ENCODE results near the gene DENND1C.

DNA sequence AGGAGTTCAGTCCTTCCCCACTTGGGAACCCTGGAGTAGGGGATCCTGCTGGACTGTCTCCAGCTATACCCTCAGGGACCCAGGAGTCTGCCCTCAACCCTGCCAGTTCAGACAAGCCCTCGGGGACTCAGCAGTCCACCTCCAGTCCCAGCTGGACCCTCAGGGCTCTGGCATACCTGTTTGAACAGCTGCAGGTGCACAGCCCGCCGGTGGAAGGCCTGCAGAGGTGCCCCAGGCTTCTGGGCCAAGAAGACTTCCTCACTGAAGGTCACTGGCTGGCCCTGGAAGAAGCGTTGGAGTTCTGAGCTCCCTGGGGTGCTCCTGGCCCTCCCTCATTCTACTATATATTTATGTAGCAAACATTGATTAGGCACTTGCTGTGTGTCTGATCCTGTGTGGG lies 8.9 kb downstream of the DENND1C start:
- TF ChIP-seq, protein P1, sequence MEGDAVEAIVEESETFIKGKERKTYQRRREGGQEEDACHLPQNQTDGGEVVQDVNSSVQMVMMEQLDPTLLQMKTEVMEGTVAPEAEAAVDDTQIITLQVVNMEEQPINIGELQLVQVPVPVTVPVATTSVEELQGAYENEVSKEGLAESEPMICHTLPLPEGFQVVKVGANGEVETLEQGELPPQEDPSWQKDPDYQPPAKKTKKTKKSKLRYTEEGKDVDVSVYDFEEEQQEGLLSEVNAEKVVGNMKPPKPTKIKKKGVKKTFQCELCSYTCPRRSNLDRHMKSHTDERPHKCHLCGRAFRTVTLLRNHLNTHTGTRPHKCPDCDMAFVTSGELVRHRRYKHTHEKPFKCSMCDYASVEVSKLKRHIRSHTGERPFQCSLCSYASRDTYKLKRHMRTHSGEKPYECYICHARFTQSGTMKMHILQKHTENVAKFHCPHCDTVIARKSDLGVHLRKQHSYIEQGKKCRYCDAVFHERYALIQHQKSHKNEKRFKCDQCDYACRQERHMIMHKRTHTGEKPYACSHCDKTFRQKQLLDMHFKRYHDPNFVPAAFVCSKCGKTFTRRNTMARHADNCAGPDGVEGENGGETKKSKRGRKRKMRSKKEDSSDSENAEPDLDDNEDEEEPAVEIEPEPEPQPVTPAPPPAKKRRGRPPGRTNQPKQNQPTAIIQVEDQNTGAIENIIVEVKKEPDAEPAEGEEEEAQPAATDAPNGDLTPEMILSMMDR (conservative IDR thresholded peaks at IDR 0.05; ENCODE audit: low read depth, low read length), result no peak
- no peak for TF ChIP-seq EZH2 (IDR thresholded peaks at IDR 0.05; ENCODE audit: borderline replicate concordance, low read depth, low read length, poor library complexity, severe bottlenecking)
